Measurements from ENCODE around the gene FAR1. TPM values are rescaled to one million over a fixed set of nuclear protein-coding genes. Genes with fewer than 3 reads are reported as not detected.

The FAR1 gene
- total RNA-seq, 8 experiments from 2014 or later, result 16.3 to 61.7 (median 38.3) TPM

GRCh38 chr11:13776134-13776815 is 107.8 kb downstream of the FAR1 start:
- Histone ChIP-seq H3K4me1 (replicated peaks in 1 of 2) (no peaks in the 10 kb centered on the region), H3K4me3 (no peak overlapping the region), H3K27ac (no peak overlapping the region)
- in situ Hi-C loops (cut with MboI; ENCODE audit: low pct_unique_long_range_greater_than_20kb in 2 of 9, low sequenced_read_pairs in 9 of 9, unreplicated experiment in 9 of 9), result loop anchor here in 6 of 9 experiments (10.0 kb wide), 3 partner anchors 189 to 479 kb away; partner anchors contain the start of gene SPON1 (in 1 of the 6)
- peak in 4 of 8 experiments; percentile 26 to 79 (median 54) for ATAC-seq (replicated peaks in 6 of 8)
- WGBS, 10 experiments, result 0 to 100% (median 80%) methylated on average over 1 to 3 of the region's 3 CpGs; no CpG with 5 or more reads in 1 of the 10 experiments

- 0 to 60% (median 29%) methylated on average over 1 to 3 of the region's 7 CpGs; no CpG with 5 or more reads in 1 of the 10 experiments for WGBS, 10 experiments
- H3K4me3 ChIP-seq, result no peak overlapping the region
- H3K27ac ChIP-seq, result no peak overlapping the region
- in situ Hi-C loops (cut with MboI; ENCODE audit: low pct_unique_long_range_greater_than_20kb in 2 of 9, low sequenced_read_pairs in 9 of 9, unreplicated experiment in 9 of 9), result loop anchor here in 6 of 9 experiments (10.0 kb wide), 3 partner anchors 187 to 477 kb away; partner anchors contain the start of gene SPON1 (in 1 of the 6)
- no peaks in the 10 kb centered on the region for H3K4me1 ChIP-seq (replicated peaks in 1 of 2)
- no peak for ATAC-seq (replicated peaks in 6 of 8)
These were observed 109.0 kb downstream of the FAR1 start for GRCh38 chr11:13777341-13777985.

DNA sequence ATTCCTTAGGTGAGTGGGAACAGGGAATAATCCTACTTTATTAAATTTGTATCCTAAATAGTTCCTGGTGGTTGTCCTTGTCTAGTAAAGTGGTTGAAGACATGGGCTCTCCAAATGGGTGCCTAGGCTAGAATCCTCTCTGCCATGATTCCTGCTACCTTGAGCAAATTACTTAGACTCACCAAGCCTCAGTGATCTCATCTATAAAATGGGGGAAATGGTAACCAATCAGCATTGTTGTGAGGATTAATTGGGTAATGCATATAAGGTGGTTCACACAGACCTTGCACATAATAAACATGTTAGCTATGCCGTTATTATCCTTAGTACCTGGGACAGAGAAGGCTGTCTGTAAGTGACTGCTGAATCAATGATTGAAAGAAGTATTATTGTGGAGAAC is 109.9 kb downstream of the FAR1 start:
- Histone ChIP-seq H3K4me1 (replicated peaks in 1 of 2) (no peaks in the 10 kb centered on the region), H3K4me3 (no peak overlapping the region), H3K27ac (no peak overlapping the region)
- in situ Hi-C loops (cut with MboI; ENCODE audit: low pct_unique_long_range_greater_than_20kb in 2 of 9, low sequenced_read_pairs in 9 of 9, unreplicated experiment in 9 of 9), result loop anchor here in 6 of 9 experiments (10.0 kb wide), 3 partner anchors 186 to 476 kb away; partner anchors contain the start of gene SPON1 (in 1 of the 6)
- whole genome bisulfite sequencing, 10 experiments, result 0 to 75% (median 64%) methylated on average over 1 of the region's 1 CpG; no CpG with 5 or more reads in 7 of the 10 experiments
- ATAC-seq (replicated peaks in 6 of 8), result no peak

- Histone ChIP-seq H3K27ac (no peak overlapping the region), H3K4me1 (replicated peaks in 1 of 2) (no peaks in the 10 kb centered on the region), H3K4me3 (no peak overlapping the region)
- ATAC-seq (replicated peaks in 6 of 8), result no peak
- in situ Hi-C loops (cut with MboI; ENCODE audit: low pct_unique_long_range_greater_than_20kb in 2 of 9, low sequenced_read_pairs in 9 of 9, unreplicated experiment in 9 of 9), result no loop called here
- WGBS, 10 experiments, result 42 to 97% (median 81%) methylated on average over 2 to 6 of the region's 6 CpGs; no CpG with 5 or more reads in 1 of the 10 experiments
These were observed 112.7 kb downstream of the FAR1 start for GRCh38 chr11:13781153-13781552.

Other genes with a start within 250 kb of the FAR1 start
- gene BTBD10, start 205.4 kb upstream of the FAR1 start, total RNA-seq, result 10 to 100 TPM; 18.4 to 72.5 (median 53.6) TPM
- gene PTH, start 172.7 kb upstream of the FAR1 start, total RNA-seq, result not detected